GM18519 (cell line): ENCODE measurements around the gene PPP6R2.

Source experiments
- ATAC-seq: cut with Tn5 transposase; IDR thresholded peaks from one replicate; pipeline ENCODE4 v1.9.1; 2021; ENCODE audit warnings: mild to moderate bottlenecking, moderate library complexity; ENCODE audit not compliant: unreplicated experiment, low FRiP score

Gene PPP6R2

GRCh38 chr22:50304528-50305392 lies 38.4 kb upstream of the PPP6R2 start:
- ATAC-seq = no peak

GRCh38 chr22:50305393-50305922 lies 37.7 kb upstream of the PPP6R2 start:
- no peak for ATAC-seq

GRCh38 chr22:50305923-50306566 lies 37.1 kb upstream of the PPP6R2 start:
- ATAC-seq = no peak

- no peak for ATAC-seq
Observed at GRCh38 chr22:50306753-50307749, 36.1 kb upstream of the PPP6R2 start, which contains the start of gene PLXNB2. PLXNB2 (minus strand) TSS chr22:50307646; CDS start chr22:50290584, 17,062 bp downstream.

- ATAC-seq = no peak
Observed at GRCh38 chr22:50307890-50308596, 35.1 kb upstream of the PPP6R2 start.

- ATAC-seq = no peak
Observed at GRCh38 chr22:50308597-50308935, 34.6 kb upstream of the PPP6R2 start.

GRCh38 chr22:50308986-50309600 lies 34.0 kb upstream of the PPP6R2 start:
- no peak for ATAC-seq

GRCh38 chr22:50309601-50309991 lies 33.5 kb upstream of the PPP6R2 start:
- ATAC-seq = no peak

- no peak for ATAC-seq
Observed at GRCh38 chr22:50310031-50310722, 33.0 kb upstream of the PPP6R2 start.

GRCh38 chr22:50310949-50311444 lies 32.1 kb upstream of the PPP6R2 start:
- ATAC-seq = no peak

- no peak for ATAC-seq
Observed at GRCh38 chr22:50311606-50312351, 31.3 kb upstream of the PPP6R2 start.

GRCh38 chr22:50312371-50312770 lies 30.8 kb upstream of the PPP6R2 start:
- ATAC-seq = no peak

GRCh38 chr22:50313021-50313420 lies 30.1 kb upstream of the PPP6R2 start:
- no peak for ATAC-seq

GRCh38 chr22:50313600-50313999 lies 29.5 kb upstream of the PPP6R2 start:
- ATAC-seq = no peak

- ATAC-seq = no peak
Observed at GRCh38 chr22:50314081-50314454, 29.1 kb upstream of the PPP6R2 start.

- no peak for ATAC-seq
Observed at GRCh38 chr22:50314455-50315288, 28.5 kb upstream of the PPP6R2 start.
